ENCODE data around the gene EFCAB12.
"Not testable (repeated sequence)": the region's sequence is repeated elsewhere in the genome, so short reads cannot be mapped to it uniquely, and the experiment has no call there.

The EFCAB12 gene

GRCh38 chr3:129365296-129366136, 62.9 kb downstream of the EFCAB12 start:
- DNase-seq (ENCODE audit: low read depth): no peak

GRCh38 chr3:129364811-129365210, 63.6 kb downstream of the EFCAB12 start:
- DNase-seq (ENCODE audit: low read depth): not testable (repeated sequence)

- DNase-seq (ENCODE audit: low read depth): not testable (repeated sequence)
Observed at GRCh38 chr3:129363356-129363755, 65.1 kb downstream of the EFCAB12 start.

GRCh38 chr3:129360705-129361460, 67.6 kb downstream of the EFCAB12 start:
- DNase-seq (ENCODE audit: low read depth): no peak

GRCh38 chr3:129360171-129360611, 68.2 kb downstream of the EFCAB12 start:
- DNase-seq (ENCODE audit: low read depth): no peak

GRCh38 chr3:129358772-129359371, 69.6 kb downstream of the EFCAB12 start:
- no peak for DNase-seq (ENCODE audit: low read depth)

- no peak for DNase-seq (ENCODE audit: low read depth)
Observed at GRCh38 chr3:129358177-129358771, 70.2 kb downstream of the EFCAB12 start.

GRCh38 chr3:129357616-129358015, 70.8 kb downstream of the EFCAB12 start:
- DNase-seq (ENCODE audit: low read depth): no peak

GRCh38 chr3:129356756-129357425, 71.5 kb downstream of the EFCAB12 start:
- DNase-seq (ENCODE audit: low read depth): no peak

GRCh38 chr3:129353589-129353941, 74.9 kb downstream of the EFCAB12 start:
- DNase-seq (ENCODE audit: low read depth): no peak

- no peak for DNase-seq (ENCODE audit: low read depth)
Observed at GRCh38 chr3:129352650-129353588, 75.5 kb downstream of the EFCAB12 start.

- no peak for DNase-seq (ENCODE audit: low read depth)
Observed at GRCh38 chr3:129352045-129352444, 76.4 kb downstream of the EFCAB12 start.

Data from GM04503 (cell line).